Measurements from ENCODE around the gene AQP12A. TPM values are rescaled to one million over a fixed set of nuclear protein-coding genes. Genes with fewer than 3 reads are reported as not detected.
A peak's percentile ranks its signal among the peaks of the same experiment; 100 is the strongest.
"Not testable (repeated sequence)": the region's sequence is repeated elsewhere in the genome, so short reads cannot be mapped to it uniquely, and the experiment has no call there.

AQP12A gene
- total and polyA plus RNA-seq, 9 of the 15 experiments (the other 6 are each of a cell fraction or from before 2014, with no cell fraction given) = not detected

DNA sequence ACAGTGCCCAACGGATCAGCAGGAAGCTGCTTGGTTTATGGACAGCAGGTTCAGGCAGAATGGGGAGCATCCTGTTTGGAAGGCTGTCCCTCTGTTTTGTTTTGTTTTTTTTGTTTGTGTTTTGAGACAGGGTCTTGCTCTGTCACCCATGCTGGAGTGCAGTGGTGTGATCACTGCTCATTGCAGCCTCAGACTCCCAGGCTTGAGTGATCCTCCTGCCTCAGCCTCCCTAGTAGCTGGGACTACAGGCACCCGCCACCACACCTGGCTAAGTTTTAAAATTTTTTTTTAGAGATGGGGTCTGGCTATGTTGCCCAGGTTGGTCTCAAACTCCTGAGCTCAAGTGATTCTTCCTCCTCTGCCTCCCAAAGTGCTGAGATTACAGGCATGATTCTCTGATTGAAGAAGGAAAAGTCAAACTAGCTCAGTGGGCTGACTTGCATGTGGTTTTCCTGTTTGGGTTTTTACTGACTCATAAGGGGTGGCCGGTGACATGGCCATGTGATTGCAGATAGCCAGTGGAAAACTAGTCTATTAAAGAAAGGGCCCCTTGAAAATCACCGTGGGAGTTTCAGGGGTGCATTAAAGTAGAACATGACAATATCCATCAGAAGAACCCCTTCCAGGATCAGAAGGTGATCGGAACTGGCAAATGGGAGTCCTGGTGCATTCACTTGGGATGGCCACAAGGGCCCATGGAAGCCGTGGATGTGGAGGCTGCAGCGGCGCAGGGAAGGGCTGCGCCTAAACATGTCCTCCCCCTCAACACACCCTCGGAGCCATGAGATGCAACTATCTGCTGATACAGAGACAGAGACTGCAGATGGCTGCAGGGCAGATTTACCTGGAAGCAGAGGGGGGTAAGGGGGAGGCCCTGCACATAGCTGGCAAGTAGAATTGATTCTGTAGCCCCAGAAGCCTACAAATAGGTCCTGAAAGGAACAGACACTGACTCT, 35.5 kb upstream of the AQP12A start (continued):
- TF ChIP-seq, protein P1, sequence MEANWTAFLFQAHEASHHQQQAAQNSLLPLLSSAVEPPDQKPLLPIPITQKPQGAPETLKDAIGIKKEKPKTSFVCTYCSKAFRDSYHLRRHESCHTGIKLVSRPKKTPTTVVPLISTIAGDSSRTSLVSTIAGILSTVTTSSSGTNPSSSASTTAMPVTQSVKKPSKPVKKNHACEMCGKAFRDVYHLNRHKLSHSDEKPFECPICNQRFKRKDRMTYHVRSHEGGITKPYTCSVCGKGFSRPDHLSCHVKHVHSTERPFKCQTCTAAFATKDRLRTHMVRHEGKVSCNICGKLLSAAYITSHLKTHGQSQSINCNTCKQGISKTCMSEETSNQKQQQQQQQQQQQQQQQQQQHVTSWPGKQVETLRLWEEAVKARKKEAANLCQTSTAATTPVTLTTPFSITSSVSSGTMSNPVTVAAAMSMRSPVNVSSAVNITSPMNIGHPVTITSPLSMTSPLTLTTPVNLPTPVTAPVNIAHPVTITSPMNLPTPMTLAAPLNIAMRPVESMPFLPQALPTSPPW (CRISPR knock-in tag; IDR thresholded peaks at IDR 0.05) = peak; percentile 27; the same call in 1 of the 2 replicates
- TF ChIP-seq NRF1 (conservative IDR thresholded peaks at IDR 0.05 in 1 of 2, IDR thresholded peaks at IDR 0.05 in 1 of 2) (peak in 1 of 2 experiments; percentile 36; a peak in 1 of 4 replicates), MECOM (CRISPR knock-in tag; IDR thresholded peaks at IDR 0.05) (no peak), FOSL1 (tag; conservative IDR thresholded peaks at IDR 0.05) (peak; percentile 30; the same call in 1 of the 2 replicates), NCOA1 (IDR thresholded peaks at IDR 0.05; ENCODE audit: low read depth) (no peak), ZNF507 (tag; conservative IDR thresholded peaks at IDR 0.05) (no peak), ZNF644 (tag; IDR thresholded peaks at IDR 0.05; ENCODE audit: low read depth) (no peak)
- TF ChIP-seq, protein P2, sequence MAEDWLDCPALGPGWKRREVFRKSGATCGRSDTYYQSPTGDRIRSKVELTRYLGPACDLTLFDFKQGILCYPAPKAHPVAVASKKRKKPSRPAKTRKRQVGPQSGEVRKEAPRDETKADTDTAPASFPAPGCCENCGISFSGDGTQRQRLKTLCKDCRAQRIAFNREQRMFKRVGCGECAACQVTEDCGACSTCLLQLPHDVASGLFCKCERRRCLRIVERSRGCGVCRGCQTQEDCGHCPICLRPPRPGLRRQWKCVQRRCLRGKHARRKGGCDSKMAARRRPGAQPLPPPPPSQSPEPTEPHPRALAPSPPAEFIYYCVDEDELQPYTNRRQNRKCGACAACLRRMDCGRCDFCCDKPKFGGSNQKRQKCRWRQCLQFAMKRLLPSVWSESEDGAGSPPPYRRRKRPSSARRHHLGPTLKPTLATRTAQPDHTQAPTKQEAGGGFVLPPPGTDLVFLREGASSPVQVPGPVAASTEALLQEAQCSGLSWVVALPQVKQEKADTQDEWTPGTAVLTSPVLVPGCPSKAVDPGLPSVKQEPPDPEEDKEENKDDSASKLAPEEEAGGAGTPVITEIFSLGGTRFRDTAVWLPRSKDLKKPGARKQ (CRISPR knock-in tag; IDR thresholded peaks at IDR 0.05) = no peak
- TF ChIP-seq, protein P3, sequence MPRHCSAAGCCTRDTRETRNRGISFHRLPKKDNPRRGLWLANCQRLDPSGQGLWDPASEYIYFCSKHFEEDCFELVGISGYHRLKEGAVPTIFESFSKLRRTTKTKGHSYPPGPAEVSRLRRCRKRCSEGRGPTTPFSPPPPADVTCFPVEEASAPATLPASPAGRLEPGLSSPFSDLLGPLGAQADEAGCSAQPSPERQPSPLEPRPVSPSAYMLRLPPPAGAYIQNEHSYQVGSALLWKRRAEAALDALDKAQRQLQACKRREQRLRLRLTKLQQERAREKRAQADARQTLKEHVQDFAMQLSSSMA (CRISPR knock-in tag; IDR thresholded peaks at IDR 0.05) = no peak
- TF ChIP-seq, protein P4, sequence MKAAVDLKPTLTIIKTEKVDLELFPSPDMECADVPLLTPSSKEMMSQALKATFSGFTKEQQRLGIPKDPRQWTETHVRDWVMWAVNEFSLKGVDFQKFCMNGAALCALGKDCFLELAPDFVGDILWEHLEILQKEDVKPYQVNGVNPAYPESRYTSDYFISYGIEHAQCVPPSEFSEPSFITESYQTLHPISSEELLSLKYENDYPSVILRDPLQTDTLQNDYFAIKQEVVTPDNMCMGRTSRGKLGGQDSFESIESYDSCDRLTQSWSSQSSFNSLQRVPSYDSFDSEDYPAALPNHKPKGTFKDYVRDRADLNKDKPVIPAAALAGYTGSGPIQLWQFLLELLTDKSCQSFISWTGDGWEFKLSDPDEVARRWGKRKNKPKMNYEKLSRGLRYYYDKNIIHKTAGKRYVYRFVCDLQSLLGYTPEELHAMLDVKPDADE (conservative IDR thresholded peaks at IDR 0.05; ENCODE audit: control insufficient read depth, low read depth, low read length) = no peak

DNA sequence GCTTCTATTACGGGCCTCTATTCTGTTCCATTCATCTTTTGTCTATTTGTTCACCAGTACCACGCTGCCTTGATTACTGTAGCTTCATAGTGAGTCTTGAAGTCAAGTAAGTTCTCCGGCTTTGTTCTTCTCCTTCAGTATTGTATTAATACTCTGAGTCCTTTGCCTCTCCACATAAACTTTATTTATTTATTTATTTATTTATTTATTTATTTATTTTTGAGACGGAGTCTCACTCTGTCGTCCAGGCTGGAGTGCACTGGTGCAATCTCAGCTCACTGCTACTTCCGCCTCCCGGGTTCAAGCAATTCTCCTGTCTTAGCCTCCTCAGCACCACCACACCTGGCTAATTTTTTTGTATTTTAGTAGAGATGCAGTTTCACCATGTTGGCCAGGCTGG, 31.8 kb upstream of the AQP12A start:
- H2AFZ ChIP-seq (ENCODE audit: low read depth, low read length); H3K36me3 ChIP-seq (ENCODE audit: control insufficient read depth, insufficient read depth, low read length); FAIRE-seq; H3K79me2 ChIP-seq (ENCODE audit: control insufficient read depth, insufficient read depth, low read length); H3K9me3 ChIP-seq (replicated peaks; ENCODE audit: control insufficient read depth, insufficient read depth, low read depth, low read length); H3K27ac ChIP-seq (ENCODE audit: extremely low read depth, low read depth, low read length); H3K4me2 ChIP-seq (ENCODE audit: insufficient read depth, low read length); H3K4me3 ChIP-seq; intact Hi-C loops (cut with micrococcal nuclease); in situ Hi-C loops (cut with MboI); ATAC-seq; H3K27me3 ChIP-seq (ENCODE audit: control insufficient read depth in 2 of 2, insufficient read depth in 2 of 2, low read length in 2 of 2); POLR2A ChIA-PET; H3K9ac ChIP-seq (ENCODE audit: insufficient read depth in 1 of 2, low read depth in 2 of 2, low read length in 2 of 2); H3K9me1 ChIP-seq (ENCODE audit: control insufficient read depth, insufficient read depth, low read length); H4K20me1 ChIP-seq (replicated peaks; ENCODE audit: control insufficient read depth, insufficient read depth, low read length); CTCF ChIA-PET (ENCODE audit: low intra/inter-chr PET ratio); DNase-seq (ENCODE audit: extremely low read depth in 1 of 4, low spot score in 3 of 4); H3K4me1 ChIP-seq (replicated peaks in 1 of 2; ENCODE audit: control insufficient read depth in 2 of 2, insufficient read depth in 2 of 2, low read length in 2 of 2); BruUV-seq (replicated peaks): not testable (repeated sequence)
- WGBS (ENCODE audit: insufficient coverage, low coverage, missing lambda C conversion rate) = 0% methylated on average over 7 of the region's 7 CpGs
